ENCODE data around the gene FILIP1. TPM values are rescaled to one million over a fixed set of nuclear protein-coding genes. Genes with fewer than 3 reads are reported as not detected.

FILIP1 gene
- total and polyA plus RNA-seq, 2 donors (not counting 1 experiment from before 2014, with no cell fraction given): 0.33 to 2.3 TPM

- DNase-seq (ENCODE audit: low read depth in 2 of 2): peak in 1 of 2 donors; percentile 90
- no peak overlapping the region for H3K4me2 ChIP-seq (ENCODE audit: extremely low read depth, insufficient read depth, low read length)
Measured at GRCh38 chr6:75458895-75459294, 34.7 kb downstream of the FILIP1 start.

GRCh38 chr6:75450903-75451302 lies 42.7 kb downstream of the FILIP1 start:
- no peaks in the 10 kb centered on the region for H3K79me2 ChIP-seq (ENCODE audit: control insufficient read depth, insufficient read depth, low read length)
- no peaks in the 10 kb centered on the region for H3K9me3 ChIP-seq (ENCODE audit: control insufficient read depth, insufficient read depth, low read depth, low read length)
- no peaks in the 10 kb centered on the region for H3K4me1 ChIP-seq (ENCODE audit: control insufficient read depth, extremely low read depth, insufficient read depth, low read length)
- no peak overlapping the region for H2AFZ ChIP-seq (ENCODE audit: low read length)
- no peak for DNase-seq (ENCODE audit: low read depth in 2 of 2)
- TF ChIP-seq CTCF (conservative IDR thresholded peaks at IDR 0.05 in 1 of 2, IDR thresholded peaks at IDR 0.05 in 1 of 2; ENCODE audit: low read depth in 1 of 2, low read length in 2 of 2) (no peak), EZH2 (IDR thresholded peaks at IDR 0.05; ENCODE audit: low read length, missing control alignments) (no peak)
- H3K36me3 ChIP-seq (ENCODE audit: control insufficient read depth, insufficient read depth, low read length): no peaks in the 10 kb centered on the region
- no peak overlapping the region for H3K4me3 ChIP-seq (replicated peaks in 1 of 4; ENCODE audit: control extremely low read depth in 1 of 4, insufficient read depth in 1 of 4, low read depth in 3 of 4, low read length in 4 of 4)
- no peak overlapping the region for H3K4me2 ChIP-seq (ENCODE audit: extremely low read depth, insufficient read depth, low read length)
- no peaks in the 10 kb centered on the region for H3K27me3 ChIP-seq (ENCODE audit: control insufficient read depth, insufficient read depth, low read length)
- no peaks in the 10 kb centered on the region for H4K20me1 ChIP-seq (ENCODE audit: control insufficient read depth, extremely low read depth, insufficient read depth, low read length)
- H3K9ac ChIP-seq (ENCODE audit: insufficient read depth, low read length): no peak overlapping the region
- no peak overlapping the region for H3K27ac ChIP-seq (ENCODE audit: insufficient read depth, low read length)

More at GRCh38 chr6:75458895-75459294, 34.7 kb downstream of the FILIP1 start:
- Histone ChIP-seq H2AFZ (ENCODE audit: low read length) (no peak overlapping the region), H3K36me3 (ENCODE audit: control insufficient read depth, insufficient read depth, low read length) (no peaks in the 10 kb centered on the region), H3K79me2 (ENCODE audit: control insufficient read depth, insufficient read depth, low read length) (no peaks in the 10 kb centered on the region), H4K20me1 (ENCODE audit: control insufficient read depth, extremely low read depth, insufficient read depth, low read length) (no peaks in the 10 kb centered on the region), H3K27me3 (ENCODE audit: control insufficient read depth, insufficient read depth, low read length) (no peaks in the 10 kb centered on the region), H3K4me1 (ENCODE audit: control insufficient read depth, extremely low read depth, insufficient read depth, low read length) (peaks cover 2% of the 10 kb centered on the region), H3K9me3 (ENCODE audit: control insufficient read depth, insufficient read depth, low read depth, low read length) (no peaks in the 10 kb centered on the region), H3K27ac (ENCODE audit: insufficient read depth, low read length) (no peak overlapping the region), H3K4me3 (replicated peaks in 1 of 4; ENCODE audit: control extremely low read depth in 1 of 4, insufficient read depth in 1 of 4, low read depth in 3 of 4, low read length in 4 of 4) (no peak overlapping the region), H3K9ac (ENCODE audit: insufficient read depth, low read length) (no peak overlapping the region)
- TF ChIP-seq EZH2 (IDR thresholded peaks at IDR 0.05; ENCODE audit: low read length, missing control alignments) (no peak), CTCF (conservative IDR thresholded peaks at IDR 0.05 in 1 of 2, IDR thresholded peaks at IDR 0.05 in 1 of 2; ENCODE audit: low read depth in 1 of 2, low read length in 2 of 2) (no peak)

- Histone ChIP-seq H4K20me1 (ENCODE audit: control insufficient read depth, extremely low read depth, insufficient read depth, low read length) (no peaks in the 10 kb centered on the region), H3K9ac (ENCODE audit: insufficient read depth, low read length) (no peak overlapping the region), H3K27me3 (ENCODE audit: control insufficient read depth, insufficient read depth, low read length) (no peaks in the 10 kb centered on the region), H3K27ac (ENCODE audit: insufficient read depth, low read length) (no peak overlapping the region), H3K4me1 (ENCODE audit: control insufficient read depth, extremely low read depth, insufficient read depth, low read length) (no peaks in the 10 kb centered on the region), H3K9me3 (ENCODE audit: control insufficient read depth, insufficient read depth, low read depth, low read length) (no peaks in the 10 kb centered on the region), H3K4me2 (ENCODE audit: extremely low read depth, insufficient read depth, low read length) (peak overlapping the region; percentile 45), H2AFZ (ENCODE audit: low read length) (no peak overlapping the region), H3K4me3 (replicated peaks in 1 of 4; ENCODE audit: control extremely low read depth in 1 of 4, insufficient read depth in 1 of 4, low read depth in 3 of 4, low read length in 4 of 4) (no peak overlapping the region), H3K79me2 (ENCODE audit: control insufficient read depth, insufficient read depth, low read length) (no peaks in the 10 kb centered on the region), H3K36me3 (ENCODE audit: control insufficient read depth, insufficient read depth, low read length) (no peaks in the 10 kb centered on the region)
- TF ChIP-seq CTCF (conservative IDR thresholded peaks at IDR 0.05 in 1 of 2, IDR thresholded peaks at IDR 0.05 in 1 of 2; ENCODE audit: low read depth in 1 of 2, low read length in 2 of 2) (no peak), EZH2 (IDR thresholded peaks at IDR 0.05; ENCODE audit: low read length, missing control alignments) (no peak)
- peak; percentile 49 to 79 for DNase-seq (ENCODE audit: low read depth in 2 of 2)
Measured at GRCh38 chr6:75449630-75450206, 43.9 kb downstream of the FILIP1 start.

Measured in fibroblast of lung (primary cell).